HEK293 (cell line): ENCODE results near the gene STIP1.
A peak's percentile ranks its signal among the peaks of the same experiment; 100 is the strongest.

Experiments used
- INSM2 ChIP-seq: fragments of 450-650 bp; formaldehyde crosslinking; IDR thresholded peaks from 2 replicates; pipeline ENCODE4 v1.5.1; 2016; ENCODE audit warnings: missing biosample characterization, missing genetic modification characterization
- KLF9 ChIP-seq: fragments of 450-650 bp; formaldehyde crosslinking; IDR thresholded peaks from 2 replicates; pipeline ENCODE4 v1.5.1; 2016; ENCODE audit warnings: missing biosample characterization, missing genetic modification characterization, low read depth
- MEIS1 ChIP-seq: sonication (generic); formaldehyde crosslinking; IDR thresholded peaks from 2 replicates; pipeline ENCODE4 v1.8.1; 2022; ENCODE audit warnings: missing genetic modification reagents, mild to moderate bottlenecking, borderline replicate concordance
- SCRT1 ChIP-seq: fragments of 450-650 bp; formaldehyde crosslinking; IDR thresholded peaks from 2 replicates; pipeline ENCODE4 v1.5.1; 2016; ENCODE audit warnings: missing biosample characterization, missing genetic modification characterization, borderline replicate concordance
- WT1 ChIP-seq: fragments of 450-650 bp; formaldehyde crosslinking; IDR thresholded peaks from 2 replicates; pipeline ENCODE4 v1.5.1; 2016; ENCODE audit warnings: missing biosample characterization, missing genetic modification characterization
- ZBTB10 ChIP-seq: fragments of 450-650 bp; formaldehyde crosslinking; IDR thresholded peaks from 2 replicates; pipeline ENCODE4 v1.5.1; 2016; ENCODE audit warnings: missing biosample characterization, missing genetic modification characterization
- ZBTB21 ChIP-seq: fragments of 450-650 bp; formaldehyde crosslinking; IDR thresholded peaks from 2 replicates; pipeline ENCODE4 v1.5.1; 2017; ENCODE audit warnings: missing biosample characterization, missing genetic modification characterization
- ZBTB6 ChIP-seq: fragments of 450-650 bp; formaldehyde crosslinking; IDR thresholded peaks from 2 replicates; pipeline ENCODE4 v1.5.1; 2017; ENCODE audit warnings: missing biosample characterization, missing genetic modification characterization
- ZFP37 ChIP-seq: fragments of 450-650 bp; formaldehyde crosslinking; IDR thresholded peaks from 2 replicates; pipeline ENCODE4 v1.5.1; 2016; ENCODE audit warnings: missing biosample characterization, missing genetic modification characterization
- ZIC2 ChIP-seq: fragments of 450-650 bp; formaldehyde crosslinking; IDR thresholded peaks from 2 replicates; pipeline ENCODE4 v1.5.1; 2016; ENCODE audit warnings: missing biosample characterization, missing genetic modification characterization
- ZNF133 ChIP-seq: fragments of 450-650 bp; formaldehyde crosslinking; IDR thresholded peaks from 2 replicates; pipeline ENCODE4 v1.5.1; 2016; ENCODE audit warnings: missing biosample characterization, missing genetic modification characterization
- ZNF146 ChIP-seq: fragments of 450-650 bp; formaldehyde crosslinking; IDR thresholded peaks from 2 replicates; pipeline ENCODE4 v1.5.1; 2016; ENCODE audit warnings: missing biosample characterization, missing genetic modification characterization
- ZNF175 ChIP-seq: fragments of 450-650 bp; formaldehyde crosslinking; IDR thresholded peaks from 2 replicates; pipeline ENCODE4 v1.5.1; 2016; ENCODE audit warnings: missing biosample characterization, missing genetic modification characterization
- ZNF18 ChIP-seq: fragments of 450-650 bp; formaldehyde crosslinking; IDR thresholded peaks from 2 replicates; pipeline ENCODE4 v1.5.1; 2016; ENCODE audit warnings: missing biosample characterization, missing genetic modification characterization
- ZNF221 ChIP-seq: fragments of 450-650 bp; formaldehyde crosslinking; IDR thresholded peaks from 2 replicates; pipeline ENCODE4 v1.5.1; 2017; ENCODE audit warnings: missing biosample characterization, missing genetic modification characterization, borderline replicate concordance
- ZNF280D ChIP-seq: fragments of 450-650 bp; formaldehyde crosslinking; IDR thresholded peaks from 2 replicates; pipeline ENCODE4 v1.5.1; 2016; ENCODE audit warnings: missing biosample characterization, missing genetic modification characterization
- ZNF341 ChIP-seq: fragments of 450-650 bp; formaldehyde crosslinking; IDR thresholded peaks from 2 replicates; pipeline ENCODE4; 2016; ENCODE audit warnings: low read depth, missing biosample characterization, missing genetic modification characterization
- ZNF354C ChIP-seq: fragments of 450-650 bp; formaldehyde crosslinking; IDR thresholded peaks from 2 replicates; pipeline ENCODE4 v1.5.1; 2016; ENCODE audit warnings: missing biosample characterization, missing genetic modification characterization, low read depth, borderline replicate concordance
- ZNF433 ChIP-seq: fragments of 450-650 bp; formaldehyde crosslinking; IDR thresholded peaks from 2 replicates; pipeline ENCODE4 v1.5.1; 2016; ENCODE audit warnings: missing biosample characterization, missing genetic modification characterization, low read depth
- ZNF513 ChIP-seq: fragments of 450-650 bp; IDR thresholded peaks from 2 replicates; pipeline ENCODE4 v1.5.1; 2018; ENCODE audit warnings: missing biosample characterization, missing genetic modification characterization
- ZNF596 ChIP-seq: fragments of 450-650 bp; IDR thresholded peaks from 2 replicates; pipeline ENCODE4 v1.5.0; 2018; ENCODE audit warnings: missing biosample characterization, mild to moderate bottlenecking, missing genetic modification characterization, moderate library complexity
- ZNF626 ChIP-seq: fragments of 450-650 bp; sonication (Bioruptor Pico); formaldehyde crosslinking; IDR thresholded peaks from 2 replicates; pipeline ENCODE4 v1.5.1; 2018; ENCODE audit warnings: missing biosample characterization, missing genetic modification characterization, inconsistent platforms
- ZNF639 ChIP-seq: fragments of 450-650 bp; formaldehyde crosslinking; IDR thresholded peaks from 2 replicates; pipeline ENCODE4 v1.5.1; 2016; ENCODE audit warnings: missing biosample characterization, missing genetic modification characterization
- ZSCAN30 ChIP-seq: fragments of 450-650 bp; IDR thresholded peaks from 2 replicates; pipeline ENCODE4 v1.5.1; 2018; ENCODE audit warnings: missing biosample characterization, mild to moderate bottlenecking, missing genetic modification characterization, moderate library complexity
- ZSCAN5A ChIP-seq: fragments of 450-650 bp; formaldehyde crosslinking; IDR thresholded peaks from 2 replicates; pipeline ENCODE4 v1.5.1; 2016; ENCODE audit warnings: missing biosample characterization, missing genetic modification characterization

STIP1 gene

GRCh38 chr11:64233913-64234586, 48.1 kb downstream of the STIP1 start, which contains the start of gene VEGFB (continued):
- TF ChIP-seq ZBTB21 (tag by site-specific recombination) (no peak), ZNF596 (tag by site-specific recombination) (no peak), ZNF639 (no peak), ZNF175 (no peak), ZSCAN30 (tag by site-specific recombination) (no peak), ZNF146 (no peak), ZNF221 (tag by site-specific recombination) (no peak), MEIS1 (CRISPR knock-in tag) (no peak), ZSCAN5A (no peak), ZBTB10 (tag by site-specific recombination) (peak; percentile 72), SCRT1 (tag by site-specific recombination) (no peak), ZIC2 (tag by site-specific recombination) (peak; percentile 74), ZNF133 (tag by site-specific recombination) (no peak), ZBTB6 (tag by site-specific recombination) (no peak), ZNF280D (tag by site-specific recombination) (no peak), WT1 (tag by site-specific recombination) (no peak), ZNF433 (no peak), ZFP37 (tag by site-specific recombination) (no peak), ZNF626 (no peak), ZNF18 (tag by site-specific recombination) (no peak), KLF9 (tag by site-specific recombination) (peak; percentile 46; the same call in 1 of the 2 replicates), ZNF513 (tag by site-specific recombination) (no peak), INSM2 (no peak), ZNF354C (tag by site-specific recombination) (no peak), ZNF341 (no peak)
